Stimulated activated CD8-positive, alpha-beta memory T cell treated with anti-CD3 and anti-CD28 coated beads, Interleukin-4, amount 100 ng/mL, for 48 hours (primary cell): ENCODE measurements around the gene ZNF555.
"Not testable (repeated sequence)": the region's sequence is repeated elsewhere in the genome, so short reads cannot be mapped to it uniquely, and the experiment has no call there.

Source experiments
- DNase-seq: peaks from one replicate; pipeline ENCODE4 v3.0.0-alpha.2; 2020

Gene ZNF555

DNA sequence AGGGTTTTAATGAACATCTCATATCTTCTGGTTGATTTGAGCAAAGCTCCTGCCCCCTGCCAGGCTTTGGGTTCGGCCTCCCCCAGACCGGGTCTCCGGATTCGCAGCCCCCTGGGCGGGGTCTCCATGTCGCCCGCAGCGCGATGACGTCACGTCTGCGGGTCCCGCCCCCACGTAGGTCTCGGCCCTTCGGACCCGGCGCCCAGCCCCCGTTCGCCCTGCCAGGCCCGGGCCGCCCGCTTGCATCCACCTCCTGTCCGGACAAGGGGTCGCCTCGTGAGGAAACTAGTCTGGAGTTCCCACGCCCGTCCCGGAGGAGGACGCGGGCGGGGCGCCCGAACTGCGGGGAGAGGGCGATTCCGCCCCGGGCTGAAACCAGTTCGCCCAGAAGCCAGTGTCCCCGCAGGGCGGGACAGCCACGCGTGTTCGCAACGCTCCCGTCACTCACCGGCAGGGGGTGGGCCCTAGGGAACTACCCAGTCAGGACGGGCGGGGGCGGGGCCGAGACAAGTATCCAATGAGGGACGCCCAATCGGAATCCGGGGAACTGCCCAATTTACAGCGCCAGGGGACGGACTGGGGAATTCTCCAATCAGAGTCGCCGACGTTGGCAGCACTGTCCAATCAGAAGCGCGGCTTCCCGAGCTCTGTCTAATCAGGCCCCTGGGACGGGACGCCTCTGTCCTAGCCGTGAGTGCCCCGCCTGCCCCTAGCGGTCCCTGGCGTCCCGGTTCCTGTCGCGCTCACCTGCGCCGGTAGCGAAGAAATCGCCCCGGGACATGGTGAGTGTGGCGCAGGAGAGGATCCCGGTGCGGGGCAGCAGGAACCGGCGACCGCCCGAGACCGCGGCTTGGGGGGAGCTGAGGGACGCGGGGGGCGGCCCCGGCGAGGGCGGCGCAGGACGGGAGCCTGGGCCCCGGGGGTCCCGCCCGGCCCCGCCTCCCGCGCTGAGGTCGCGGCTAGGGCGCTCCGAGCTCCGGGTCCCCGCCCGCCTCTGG is at the start of gene ZNF555:
ZNF555 (plus strand) TSS at position 682 of the 998 bp plus-strand sequence; CDS start at position 780, 98 bp downstream.
- peak; percentile 98 for DNase-seq

GRCh38 chr19:2791876-2792275 is 49.4 kb upstream of the ZNF555 start:
- no peak for DNase-seq

GRCh38 chr19:2792666-2793065 is 48.6 kb upstream of the ZNF555 start:
- DNase-seq, result not testable (repeated sequence)

- no peak for DNase-seq
Measured at GRCh38 chr19:2793126-2793525, 48.1 kb upstream of the ZNF555 start.

DNA sequence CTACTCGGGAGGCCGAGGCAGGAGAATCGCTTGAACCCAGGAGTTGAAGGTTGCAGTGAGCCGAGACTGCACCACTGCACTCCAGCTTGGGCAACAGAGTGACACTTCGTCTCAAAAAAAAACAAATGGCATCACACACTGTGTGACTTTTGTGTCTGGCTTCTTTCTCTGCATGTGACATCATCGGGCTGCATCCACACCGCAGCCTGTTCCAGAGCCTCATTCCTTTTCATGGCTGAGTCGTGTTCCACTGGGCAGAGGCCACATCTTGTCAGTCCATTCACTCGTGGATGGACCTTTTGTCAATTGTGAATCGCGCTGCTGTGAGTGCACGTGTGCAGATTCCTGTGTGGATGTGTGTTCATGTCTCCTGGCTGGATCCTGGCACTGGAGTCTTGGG is 47.7 kb upstream of the ZNF555 start:
- no peak for DNase-seq

DNA sequence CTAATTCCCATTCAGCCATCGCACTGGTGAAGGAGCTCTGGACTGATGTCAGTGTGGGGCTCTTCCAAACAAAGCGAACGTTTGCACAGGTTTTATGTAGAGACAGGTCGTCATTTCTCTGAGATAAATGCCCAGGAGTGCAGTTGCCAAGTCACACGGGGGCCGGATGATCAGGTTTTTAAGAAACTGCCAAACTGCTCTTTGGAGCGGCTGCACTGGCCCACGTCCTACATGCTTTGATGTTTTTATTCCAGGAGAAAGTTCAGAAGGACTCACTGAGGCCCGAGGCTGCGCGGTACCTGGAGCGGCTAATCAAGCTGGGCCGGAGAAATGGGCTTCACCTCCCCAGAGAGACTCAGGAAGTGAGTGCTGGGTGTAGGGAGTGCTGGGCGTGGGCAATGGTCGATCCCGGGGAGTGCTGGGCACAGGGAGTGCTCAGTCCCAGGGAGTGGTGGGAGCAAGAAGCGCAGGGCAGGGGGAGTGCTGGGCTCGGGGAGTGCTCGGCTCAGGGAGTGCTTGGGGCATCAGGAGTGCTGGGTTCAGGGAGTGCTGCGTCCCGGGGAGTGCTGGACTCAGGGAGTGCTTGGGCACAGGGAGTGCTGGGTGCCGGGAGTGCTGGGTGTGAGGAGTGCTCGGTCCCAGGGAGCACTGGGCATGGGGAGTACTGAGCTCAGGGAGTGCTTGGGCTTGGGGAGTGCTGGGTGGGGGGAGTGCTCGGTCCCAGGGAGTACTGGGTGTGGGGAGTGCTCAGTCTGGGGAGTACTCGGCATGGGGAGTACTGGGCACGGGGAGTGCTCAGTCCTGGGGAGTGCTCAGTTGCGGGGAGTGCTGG is 45.2 kb upstream of the ZNF555 start:
- no peak for DNase-seq

DNA sequence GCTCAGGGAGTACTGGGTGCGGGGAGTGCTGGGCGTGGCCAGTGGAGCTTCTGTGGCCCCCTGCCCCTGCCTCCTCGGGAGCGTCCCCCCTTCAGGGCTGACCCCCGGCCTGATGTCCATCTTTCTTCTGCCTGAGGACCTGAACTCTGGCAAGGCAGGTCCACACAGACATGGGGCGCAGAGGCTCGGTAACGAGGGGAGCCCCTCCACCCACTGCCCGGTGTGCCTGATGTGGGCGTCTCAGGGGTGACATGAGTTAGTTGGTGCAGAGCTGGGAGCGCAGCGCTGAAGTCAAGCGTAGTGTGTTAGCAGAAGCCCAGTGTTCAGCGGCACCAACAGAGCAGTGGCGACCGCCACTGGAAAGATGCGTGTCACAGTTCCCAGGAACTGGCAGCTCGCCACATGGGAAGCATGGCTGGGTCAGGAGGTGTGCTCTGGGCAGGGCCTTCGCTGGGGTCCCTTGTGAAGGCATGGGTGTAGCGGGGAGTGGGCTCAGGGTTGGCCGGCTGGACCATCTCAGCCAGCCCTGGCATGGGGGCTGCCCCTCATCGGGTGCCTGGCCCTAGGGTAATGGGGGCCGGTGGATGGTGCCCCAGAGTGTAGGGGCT is 44.5 kb upstream of the ZNF555 start:
- DNase-seq, result no peak

GRCh38 chr19:2797280-2797679 is 44.0 kb upstream of the ZNF555 start:
- no peak for DNase-seq

DNA sequence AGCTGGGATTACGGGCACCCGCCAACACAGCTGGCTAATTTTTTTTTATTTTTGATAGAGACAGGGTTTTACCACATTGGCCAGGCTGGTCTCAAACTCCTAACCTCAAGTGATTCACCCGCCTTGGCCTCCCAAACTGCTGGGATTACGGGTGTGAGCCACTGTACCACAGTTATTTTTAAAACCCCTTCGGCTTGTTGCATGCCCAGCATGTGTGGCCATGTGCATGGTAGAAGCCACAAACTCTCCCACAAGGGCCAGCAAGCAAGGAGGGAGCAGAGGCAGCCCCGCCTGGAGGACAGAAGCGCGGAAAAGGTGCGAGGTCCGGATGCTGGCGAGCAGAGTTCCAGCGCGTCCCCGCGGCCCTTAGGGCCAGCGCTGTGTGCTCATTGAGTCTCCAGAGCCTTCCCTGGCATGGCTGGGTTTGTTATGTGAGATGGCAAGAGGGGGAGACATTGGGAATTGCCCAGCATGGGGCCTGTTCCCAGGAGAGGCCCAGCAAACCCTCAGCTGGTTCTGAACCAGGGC is 43.1 kb upstream of the ZNF555 start:
- DNase-seq, result no peak

DNA sequence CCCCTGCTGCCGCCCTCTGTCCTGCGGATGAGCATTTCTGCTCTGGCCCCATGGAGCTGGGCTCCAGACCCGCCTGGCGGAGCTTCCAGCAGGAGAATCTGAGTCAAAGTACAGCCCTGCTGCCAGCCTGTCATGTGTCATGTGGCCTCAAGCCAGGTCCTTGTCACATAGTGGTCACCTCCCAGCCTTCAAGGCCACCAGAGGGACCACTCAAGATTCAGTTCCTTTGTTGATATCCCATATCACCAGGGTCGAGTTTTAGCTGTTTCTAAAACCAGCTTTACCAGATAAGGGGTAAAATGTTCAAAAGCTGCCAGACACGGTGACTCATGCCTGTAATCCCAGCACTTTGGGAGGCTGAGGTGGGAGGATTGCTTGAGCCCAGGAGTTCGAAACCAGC is 42.5 kb upstream of the ZNF555 start:
- no peak for DNase-seq

- no peak for DNase-seq
Measured at GRCh38 chr19:2799273-2800020, 41.8 kb upstream of the ZNF555 start.

DNA sequence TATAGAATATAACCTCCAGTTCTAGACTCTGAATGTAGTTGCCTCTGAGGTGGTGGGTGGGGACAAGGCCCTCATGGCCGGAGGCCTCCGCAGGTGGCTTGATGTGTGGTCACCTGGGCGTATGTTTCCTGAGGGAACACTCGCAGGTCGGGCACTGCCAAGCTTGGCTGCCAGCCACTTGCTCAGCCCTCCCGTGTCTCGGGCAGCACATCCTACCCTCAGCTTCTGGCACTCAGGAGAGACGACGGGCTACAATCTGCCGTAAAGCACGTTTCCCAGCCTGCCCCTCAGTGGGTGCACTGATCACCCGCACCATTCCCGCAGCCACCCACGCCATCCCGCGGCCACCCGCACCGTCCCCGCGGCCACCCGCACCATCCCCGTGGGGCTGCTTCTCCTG is 40.8 kb upstream of the ZNF555 start:
- no peak for DNase-seq

DNA sequence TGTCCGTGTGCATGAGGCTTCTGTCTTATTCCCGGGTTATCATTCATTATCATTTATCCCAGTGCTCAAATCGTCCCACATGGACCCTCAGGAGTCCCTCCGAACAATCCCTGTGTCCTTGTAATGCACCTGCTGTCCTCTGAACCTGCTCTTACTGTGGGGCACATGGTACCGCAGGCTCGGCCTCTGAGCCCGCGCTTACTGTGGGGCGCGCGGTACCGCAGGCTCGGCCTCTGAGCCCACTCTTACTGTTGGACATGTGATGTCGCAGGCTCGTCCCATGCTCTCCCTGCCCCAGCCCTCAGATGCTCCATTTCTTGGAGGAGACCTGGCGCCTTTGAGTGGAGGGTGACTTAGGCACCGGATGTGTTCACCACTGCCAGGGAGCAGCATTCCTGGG is 38.4 kb upstream of the ZNF555 start:
- DNase-seq, result no peak

DNA sequence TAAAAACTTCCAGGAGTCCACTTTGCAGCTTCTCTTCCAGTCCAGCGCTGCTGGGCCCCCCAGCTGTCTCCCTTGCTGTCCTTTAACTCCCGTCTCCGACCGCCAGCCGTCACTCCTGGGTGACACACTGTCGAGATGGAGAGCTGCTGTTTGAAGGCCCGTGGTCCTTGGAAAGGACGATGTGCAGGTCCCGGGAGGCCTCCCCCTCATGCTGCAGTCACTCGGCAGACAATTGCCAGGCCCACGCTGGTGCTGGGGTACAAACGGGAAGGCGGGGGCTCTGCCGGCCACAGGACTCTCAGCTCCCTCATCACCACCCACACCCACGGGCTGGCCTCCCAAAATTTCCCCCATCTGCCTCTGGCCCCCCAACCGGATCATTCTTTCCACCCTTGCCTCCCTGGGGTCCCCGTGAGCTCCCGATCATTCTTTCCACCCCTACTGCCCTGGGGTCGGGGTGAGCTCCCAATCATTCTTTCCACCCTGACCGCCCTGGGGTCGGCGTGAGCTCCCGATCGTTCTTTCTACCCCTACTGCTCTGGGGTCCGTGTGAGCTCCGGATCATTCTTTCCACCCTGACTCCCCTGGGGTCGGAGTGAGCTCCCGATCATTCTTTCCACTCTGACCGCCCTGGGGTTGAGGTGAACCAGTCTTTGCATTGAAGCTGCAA is 37.7 kb upstream of the ZNF555 start:
- no peak for DNase-seq

DNA sequence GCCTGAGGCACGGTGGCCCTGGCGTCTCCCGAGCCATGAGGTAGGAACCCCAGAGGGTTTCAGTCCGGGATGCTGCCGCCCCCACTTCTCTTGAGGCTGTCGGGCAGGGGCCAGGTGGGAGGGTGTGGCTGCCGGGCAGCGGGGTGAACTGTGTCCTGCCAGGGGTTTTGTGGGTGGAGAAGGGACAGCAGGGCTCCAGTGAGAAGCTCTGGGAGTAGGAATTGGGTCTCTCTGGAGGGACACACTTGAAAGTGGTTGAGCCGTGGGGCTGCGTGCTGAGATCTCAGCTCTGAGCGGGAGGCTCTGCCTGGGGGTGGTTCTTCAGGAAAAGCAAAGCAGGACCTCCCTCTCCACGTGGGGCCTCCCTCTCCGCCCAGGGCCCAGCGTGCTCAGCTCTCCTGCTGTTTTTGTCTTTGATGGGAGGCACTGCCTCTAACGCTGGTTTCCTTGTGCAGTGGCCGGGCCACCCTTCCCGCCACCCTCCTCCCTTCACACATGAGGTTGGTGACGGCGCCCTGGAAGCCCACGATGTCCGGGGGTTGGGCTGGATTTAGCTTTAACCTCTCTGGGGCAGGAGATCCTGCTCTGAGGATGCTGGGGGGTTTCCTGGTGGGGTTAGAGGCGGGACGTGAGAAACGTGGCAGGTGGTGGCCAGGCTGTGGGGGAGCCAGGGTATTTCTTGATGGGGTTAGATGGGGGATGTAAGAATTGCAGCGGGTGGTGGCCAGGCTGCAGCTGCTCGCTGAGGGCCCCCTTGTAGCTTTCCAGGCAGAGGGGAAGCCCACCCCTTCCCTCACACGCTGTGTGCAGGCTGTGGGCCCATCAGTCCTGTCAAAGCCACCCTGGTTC is 36.9 kb upstream of the ZNF555 start:
- no peak for DNase-seq

GRCh38 chr19:2805261-2805900 is 35.9 kb upstream of the ZNF555 start:
- DNase-seq, result no peak

DNA sequence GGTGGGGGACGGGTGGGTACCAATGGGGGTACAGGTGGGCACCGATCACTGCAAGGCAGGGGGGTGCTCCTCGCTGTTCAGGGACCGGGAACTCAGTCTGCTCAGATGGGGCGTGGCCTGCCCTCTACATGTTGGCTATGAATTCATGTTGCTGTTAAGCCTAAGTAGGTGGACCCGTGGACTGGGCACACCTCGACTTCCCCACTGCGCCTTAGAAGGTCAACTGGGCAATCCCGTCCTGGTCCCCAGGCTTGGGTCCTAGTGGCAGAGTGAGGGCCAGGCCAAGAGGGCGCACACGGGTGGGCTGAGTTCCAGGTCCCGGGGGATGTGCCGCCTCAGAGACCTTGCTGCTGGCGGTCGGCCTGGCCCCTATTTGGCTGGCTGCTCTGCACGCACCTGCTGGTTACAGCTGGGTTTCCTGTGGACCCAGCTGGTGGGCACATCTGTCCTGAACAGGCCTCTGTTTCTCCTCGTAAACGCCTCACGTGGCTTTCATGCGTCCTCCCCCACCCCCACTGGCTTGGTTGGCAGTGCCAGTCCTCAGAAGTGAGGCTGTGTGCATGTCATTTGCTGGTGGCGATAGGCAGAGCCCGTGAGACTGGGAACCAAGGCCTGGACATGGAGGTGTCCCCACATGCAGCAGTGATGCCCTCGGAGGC is 35.2 kb upstream of the ZNF555 start:
- DNase-seq, result no peak

GRCh38 chr19:2806736-2807378 is 34.4 kb upstream of the ZNF555 start:
- no peak for DNase-seq
